ENCODE data around the gene UQCC5.

UQCC5 gene

GRCh38 chr3:52572221-52572620, 35.8 kb downstream of the UQCC5 start:
- TF ChIP-seq TAF1 (IDR thresholded peaks at IDR 0.05; ENCODE audit: borderline replicate concordance, insufficient read depth, low read length) (no peak), POLR2AphosphoS5 (IDR thresholded peaks at IDR 0.05; ENCODE audit: low read depth, low read length) (no peak), FOXP2 (optimal IDR thresholded peaks at IDR 0.05; ENCODE audit: borderline replicate concordance, extremely low read depth, extremely low read length, insufficient read depth) (no peak), REST (IDR thresholded peaks at IDR 0.05; ENCODE audit: insufficient read depth in 1 of 2, low read depth in 2 of 2, low read length in 2 of 2) (no peak), SIN3A (IDR thresholded peaks at IDR 0.05; ENCODE audit: borderline replicate concordance, insufficient read depth, low read length) (no peak)

GRCh38 chr3:52574056-52574965, 37.9 kb downstream of the UQCC5 start:
- TF ChIP-seq TAF1 (IDR thresholded peaks at IDR 0.05; ENCODE audit: borderline replicate concordance, insufficient read depth, low read length), result no peak
- no peak for TF ChIP-seq SIN3A (IDR thresholded peaks at IDR 0.05; ENCODE audit: borderline replicate concordance, insufficient read depth, low read length)
- TF ChIP-seq REST (IDR thresholded peaks at IDR 0.05; ENCODE audit: insufficient read depth in 1 of 2, low read depth in 2 of 2, low read length in 2 of 2), result no peak
- no peak for TF ChIP-seq POLR2AphosphoS5 (IDR thresholded peaks at IDR 0.05; ENCODE audit: low read depth, low read length)
- no peak for TF ChIP-seq FOXP2 (optimal IDR thresholded peaks at IDR 0.05; ENCODE audit: borderline replicate concordance, extremely low read depth, extremely low read length, insufficient read depth)
